Skeletal muscle tissue (tissue), 4 donors: ENCODE measurements around the gene ACVR1. TPM values are rescaled to one million over a fixed set of nuclear protein-coding genes. Genes with fewer than 3 reads are reported as not detected.

Source experiments
- H3K27ac ChIP-seq: one replicate; pipeline ENCODE4 v1.7.0; 2013; ENCODE audit warnings: mild to moderate bottlenecking, low read depth, low read length, inconsistent platforms
- H3K27me3 ChIP-seq, 3 donors: one replicate each; pipeline ENCODE4 v1.7.0; 2013; ENCODE audit warnings: low read length in 3 of 3; ENCODE audit not compliant: control insufficient read depth in 3 of 3, insufficient read depth in 3 of 3
- H3K36me3 ChIP-seq, 3 donors: one replicate each; pipeline ENCODE4 v1.7.0; 2013; ENCODE audit warnings: low read length in 3 of 3; ENCODE audit not compliant: control insufficient read depth in 3 of 3, insufficient read depth in 3 of 3
- H3K4me1 ChIP-seq, 3 donors: one replicate each; pipeline ENCODE4 v1.7.0; 2013; ENCODE audit warnings: low read length in 3 of 3, mild to moderate bottlenecking in 3 of 3; ENCODE audit not compliant: control insufficient read depth in 3 of 3, insufficient read depth in 3 of 3
- H3K4me3 ChIP-seq, 3 donors: one replicate each; pipeline ENCODE4 v1.7.0; 2013; ENCODE audit warnings: low read length in 3 of 3
- H3K9ac ChIP-seq, 3 donors: one replicate each; pipeline ENCODE4 v1.7.0; 2013; ENCODE audit warnings: low read length in 3 of 3, mild to moderate bottlenecking in 3 of 3, moderate library complexity in 2 of 3, low read depth in 1 of 3
- H3K9me3 ChIP-seq, 3 donors: one replicate each; pipeline ENCODE4 v1.7.0; 2013; ENCODE audit warnings: low read length in 3 of 3; ENCODE audit not compliant: control insufficient read depth in 3 of 3
- total RNA-seq: library from RNA; depleted of rRNA; stranded (reverse); fragments of >200 nt; gene quantifications from one replicate; pipeline ENCODE4 v1.2.3, GENCODE V29; 2014
- donor health status: Osteomylitis.

The ACVR1 gene
- total RNA-seq, 1 donor from 2014 or later, result 18.8 TPM

DNA sequence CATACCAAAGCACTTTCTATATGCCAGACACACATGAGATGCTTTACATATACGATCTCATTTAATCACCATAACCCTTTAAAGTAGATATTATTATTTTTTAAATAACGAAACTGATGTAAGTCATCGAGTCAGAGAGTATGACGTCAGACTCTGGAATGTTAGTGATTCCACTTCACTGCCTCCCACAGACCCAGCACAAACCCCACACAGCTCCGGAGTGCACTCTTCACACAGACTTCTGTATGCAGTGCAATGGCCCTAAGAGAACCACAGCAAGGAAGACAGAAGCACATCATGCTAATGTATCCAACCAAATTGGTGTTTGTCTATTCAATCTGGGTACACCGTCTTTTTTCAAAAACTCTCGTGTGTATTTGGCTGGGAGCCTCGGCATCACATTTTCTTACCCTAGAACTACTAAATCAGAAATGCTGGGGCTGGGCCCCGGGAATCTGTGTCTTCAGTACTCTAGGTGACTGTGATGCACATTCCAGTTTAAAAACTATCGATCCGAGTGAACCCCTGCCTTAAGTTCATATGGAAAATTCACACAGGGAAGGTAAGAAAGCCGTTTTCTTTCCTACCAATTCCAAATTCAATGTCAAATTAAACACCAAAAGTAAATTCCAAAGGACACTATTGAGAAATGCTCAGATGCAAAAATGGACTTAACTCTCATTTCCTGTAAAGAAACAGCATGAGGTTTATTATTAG lies 129.7 kb downstream of the ACVR1 start:
- Histone ChIP-seq H3K4me3 (no peak overlapping the region), H3K4me1 (peaks cover 10 to 60% (median 18%) of the 10 kb centered on the region in 3 donors), H3K27me3 (no peaks in the 10 kb centered on the region), H3K9me3 (no peaks in the 10 kb centered on the region), H3K9ac (no peak overlapping the region), H3K27ac (no peak overlapping the region), H3K36me3 (peaks cover 0 to 5% (median 5%) of the 10 kb centered on the region in 3 donors)

DNA sequence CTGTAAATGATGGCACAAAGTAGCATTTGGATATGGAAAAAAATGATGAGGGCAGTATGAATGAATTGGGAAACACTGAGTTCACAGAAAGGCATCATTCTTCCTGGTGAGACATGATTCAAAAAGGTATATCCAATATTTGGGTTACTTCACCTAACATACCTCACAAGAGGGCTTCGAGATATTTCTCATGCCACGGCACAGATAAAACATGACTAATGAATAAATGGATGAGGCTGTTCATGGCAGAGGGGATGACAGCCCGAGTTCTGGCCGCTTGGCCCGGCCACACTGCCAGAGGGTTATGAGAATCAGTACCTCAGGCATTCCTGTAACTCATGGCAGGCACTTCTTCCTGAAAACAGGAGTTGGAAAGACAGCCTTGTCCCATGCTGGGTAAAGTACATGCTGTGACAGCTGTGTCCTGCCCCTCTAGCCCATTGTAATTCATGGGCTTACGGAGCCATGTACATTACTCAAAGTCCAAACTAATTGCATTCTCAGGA lies 131.5 kb downstream of the ACVR1 start:
- Histone ChIP-seq H3K4me3 (no peak overlapping the region), H3K27ac (no peak overlapping the region), H3K4me1 (peaks cover 6 to 48% (median 13%) of the 10 kb centered on the region in 3 donors), H3K9ac (no peak overlapping the region), H3K27me3 (no peaks in the 10 kb centered on the region), H3K36me3 (peaks cover 0 to 5% (median 0%) of the 10 kb centered on the region in 3 donors), H3K9me3 (no peaks in the 10 kb centered on the region)

DNA sequence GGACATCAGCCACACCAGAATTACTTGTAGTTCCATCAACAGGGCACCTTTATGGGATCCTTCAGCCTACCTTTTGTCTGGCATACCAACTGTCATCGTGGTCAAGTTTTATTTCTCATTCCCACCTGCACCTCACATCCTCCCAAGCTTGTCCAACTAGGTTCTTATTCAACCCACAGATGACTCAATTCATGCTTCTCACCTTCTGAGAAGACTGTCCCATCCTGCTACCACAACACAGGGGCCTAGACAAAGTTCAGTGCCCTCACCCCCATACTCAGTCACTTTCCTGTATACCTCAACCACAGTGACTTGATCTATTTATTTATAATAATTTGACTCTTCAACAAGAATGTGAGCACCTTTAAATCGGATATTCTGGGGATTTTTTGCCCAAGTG lies 133.1 kb downstream of the ACVR1 start:
- Histone ChIP-seq H3K36me3 (peaks cover 0 to 11% (median 3%) of the 10 kb centered on the region in 3 donors), H3K9me3 (no peaks in the 10 kb centered on the region), H3K27ac (peak overlapping the region; percentile 78), H3K4me1 (peaks cover 3 to 36% (median 7%) of the 10 kb centered on the region in 3 donors), H3K4me3 (no peak overlapping the region), H3K9ac (no peak overlapping the region), H3K27me3 (no peaks in the 10 kb centered on the region)

DNA sequence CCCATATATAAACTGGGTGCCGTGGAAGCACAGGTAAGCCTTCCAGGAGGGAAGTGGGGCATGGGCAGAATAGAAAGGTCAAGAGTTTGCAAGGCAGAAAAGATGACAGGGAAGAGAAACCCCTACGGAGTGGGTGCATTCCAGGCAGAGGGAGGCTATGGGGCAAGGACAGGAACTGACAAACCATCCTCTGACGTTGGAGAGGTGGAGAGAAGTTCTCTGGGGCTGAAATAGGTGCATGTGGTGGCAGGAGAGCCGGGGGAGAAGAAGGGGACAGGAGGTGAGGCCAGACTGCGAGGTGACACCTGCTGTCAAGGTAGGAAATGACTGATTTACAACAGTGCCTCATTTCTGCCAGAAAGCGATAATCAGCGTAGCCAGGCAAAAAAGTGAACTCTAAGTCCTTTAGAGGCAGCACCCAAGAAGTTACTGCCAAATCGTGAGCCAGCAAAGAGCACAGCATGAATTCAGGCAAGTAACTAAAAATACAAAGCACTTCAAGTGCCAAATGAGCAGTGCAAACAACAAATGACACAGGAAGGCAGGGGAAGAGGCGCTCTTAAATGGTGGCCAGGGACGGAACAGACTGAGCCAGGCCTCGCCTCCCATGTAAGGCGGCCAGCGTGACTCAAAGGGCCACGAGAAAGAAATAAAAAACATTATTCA lies 134.2 kb downstream of the ACVR1 start:
- Histone ChIP-seq H3K36me3 (peaks cover 7 to 21% (median 9%) of the 10 kb centered on the region in 3 donors), H3K27me3 (no peaks in the 10 kb centered on the region), H3K27ac (peak overlapping the region; percentile 78), H3K9me3 (no peaks in the 10 kb centered on the region), H3K4me3 (peak overlapping the region in 2 of 3 donors; percentile 3 to 59), H3K9ac (peak overlapping the region in 2 of 3 donors; percentile 35 to 50), H3K4me1 (peaks cover 3 to 31% (median 6%) of the 10 kb centered on the region in 3 donors)

DNA sequence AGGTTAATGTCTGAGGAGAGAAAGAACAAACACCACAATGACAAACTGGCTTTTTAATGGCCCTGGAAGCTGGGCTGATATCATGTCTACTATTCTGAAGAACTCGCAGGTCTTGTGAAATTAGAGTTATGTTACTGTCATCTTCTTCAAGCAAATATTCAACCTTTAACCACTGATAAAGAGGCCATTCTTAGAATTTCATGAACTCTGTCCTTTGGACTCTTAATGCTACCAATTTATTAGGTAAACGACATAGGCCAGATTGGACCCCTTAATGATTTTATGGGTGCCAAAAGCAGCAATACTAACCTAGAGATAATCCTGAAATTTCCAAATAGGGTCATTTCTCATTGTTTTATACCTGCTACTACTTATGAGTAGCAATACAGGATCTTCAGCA lies 138.5 kb downstream of the ACVR1 start:
- Histone ChIP-seq H3K9ac (no peak overlapping the region), H3K27ac (no peak overlapping the region), H3K36me3 (peaks cover 7 to 52% (median 43%) of the 10 kb centered on the region in 3 donors)

DNA sequence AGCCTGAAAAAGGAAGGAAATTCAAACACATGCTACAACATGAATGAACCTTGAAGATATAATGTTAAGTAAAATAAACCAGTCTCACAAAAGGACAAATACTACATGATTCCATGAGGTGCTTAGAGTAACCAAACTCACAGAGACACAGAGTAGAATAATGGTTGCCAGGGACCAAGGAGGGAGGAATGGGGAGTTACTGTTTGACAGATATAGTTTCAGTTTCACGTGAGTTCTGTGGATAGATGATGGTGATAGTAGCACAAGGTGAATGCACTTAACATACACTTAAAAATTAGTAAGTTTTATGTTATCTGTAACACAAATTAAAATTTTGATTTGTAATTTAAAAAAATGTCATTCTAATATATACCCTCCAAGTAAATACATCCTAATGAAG lies 140.6 kb downstream of the ACVR1 start:
- Histone ChIP-seq H3K9me3 (no peaks in the 10 kb centered on the region), H3K4me1 (no peaks in the 10 kb centered on the region), H3K4me3 (no peak overlapping the region), H3K9ac (no peak overlapping the region), H3K27me3 (no peaks in the 10 kb centered on the region), H3K36me3 (peaks cover 9 to 50% (median 43%) of the 10 kb centered on the region in 3 donors), H3K27ac (no peak overlapping the region)

More for the DNA sequence above, 138.5 kb downstream of the ACVR1 start:
- no peak overlapping the region for H3K4me3 ChIP-seq
- H3K27me3 ChIP-seq, result no peaks in the 10 kb centered on the region
- H3K9me3 ChIP-seq, result no peaks in the 10 kb centered on the region
- peaks cover 0 to 10% (median 6%) of the 10 kb centered on the region in 3 donors for H3K4me1 ChIP-seq

DNA sequence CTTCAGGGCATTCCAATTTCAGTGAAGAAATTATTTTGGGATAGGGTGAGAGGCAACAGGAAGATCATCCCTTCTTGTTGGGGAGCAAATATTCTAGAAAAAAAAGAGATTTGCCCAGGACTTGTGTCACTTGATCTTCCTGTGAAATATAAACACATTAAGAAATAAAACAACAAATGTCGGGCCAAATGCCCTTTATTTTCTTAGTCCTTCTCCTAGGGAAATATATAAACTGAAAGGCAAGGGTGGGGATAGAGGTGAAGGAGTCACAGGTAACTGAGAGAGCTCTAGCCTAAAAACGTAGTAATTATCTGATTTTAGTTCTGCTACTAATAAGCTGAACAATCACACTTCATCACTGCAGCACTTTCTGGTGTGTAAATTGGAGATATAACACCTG lies 142.9 kb downstream of the ACVR1 start:
- Histone ChIP-seq H3K36me3 (peaks cover 8 to 46% (median 43%) of the 10 kb centered on the region in 3 donors), H3K4me3 (no peak overlapping the region)

DNA sequence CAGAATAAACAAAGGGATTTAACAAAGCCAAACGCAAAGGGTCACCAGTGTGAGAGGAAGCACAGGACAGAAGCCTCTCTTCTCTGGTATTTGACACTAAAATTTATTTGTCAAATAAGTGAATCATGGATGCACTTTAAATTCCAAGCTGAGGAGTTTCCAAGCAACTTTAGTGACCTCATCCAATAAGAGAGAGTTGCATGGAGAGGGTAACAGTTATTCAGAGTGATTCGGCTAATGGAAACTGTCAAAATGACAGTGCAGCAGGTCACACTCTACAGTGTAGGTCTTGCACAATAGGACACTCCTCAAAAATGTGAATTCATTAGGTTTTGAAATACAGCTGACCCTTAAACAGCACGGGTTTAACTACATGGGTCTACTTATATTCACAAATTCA lies 143.5 kb downstream of the ACVR1 start:
- Histone ChIP-seq H3K36me3 (peaks cover 6 to 40% (median 40%) of the 10 kb centered on the region in 3 donors), H3K27ac (no peak overlapping the region)

More for the DNA sequence above, 142.9 kb downstream of the ACVR1 start:
- Histone ChIP-seq H3K9ac (no peak overlapping the region), H3K9me3 (no peaks in the 10 kb centered on the region), H3K27ac (no peak overlapping the region), H3K4me1 (no peaks in the 10 kb centered on the region), H3K27me3 (no peaks in the 10 kb centered on the region)

DNA sequence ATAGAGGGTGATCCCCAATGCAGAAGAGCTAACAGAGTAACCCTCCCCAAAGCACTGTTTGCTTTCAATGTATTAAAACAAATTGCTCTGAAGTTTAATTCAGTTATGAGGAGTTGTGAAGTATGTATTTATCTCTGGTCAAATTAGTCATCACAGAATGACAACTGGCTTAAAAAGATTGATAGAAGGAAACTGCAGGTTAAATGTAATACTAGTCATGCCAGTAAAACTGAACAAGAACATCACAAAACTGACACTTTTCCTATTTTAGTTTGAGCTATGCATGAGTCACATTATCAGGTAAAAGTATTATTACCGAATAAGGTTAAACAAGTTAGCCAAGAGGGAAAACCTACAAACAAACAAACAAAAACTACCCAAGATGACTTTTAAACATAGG lies 148.4 kb downstream of the ACVR1 start:
- Histone ChIP-seq H3K27ac (no peak overlapping the region), H3K9me3 (peaks cover 0 to 6% (median 5%) of the 10 kb centered on the region in 3 donors), H3K36me3 (peaks cover 0 to 11% (median 2%) of the 10 kb centered on the region in 3 donors), H3K4me3 (no peak overlapping the region), H3K27me3 (no peaks in the 10 kb centered on the region), H3K4me1 (no peaks in the 10 kb centered on the region), H3K9ac (no peak overlapping the region)

More for the DNA sequence above, 143.5 kb downstream of the ACVR1 start:
- Histone ChIP-seq H3K4me1 (no peaks in the 10 kb centered on the region), H3K4me3 (no peak overlapping the region), H3K27me3 (no peaks in the 10 kb centered on the region), H3K9ac (no peak overlapping the region), H3K9me3 (no peaks in the 10 kb centered on the region)

DNA sequence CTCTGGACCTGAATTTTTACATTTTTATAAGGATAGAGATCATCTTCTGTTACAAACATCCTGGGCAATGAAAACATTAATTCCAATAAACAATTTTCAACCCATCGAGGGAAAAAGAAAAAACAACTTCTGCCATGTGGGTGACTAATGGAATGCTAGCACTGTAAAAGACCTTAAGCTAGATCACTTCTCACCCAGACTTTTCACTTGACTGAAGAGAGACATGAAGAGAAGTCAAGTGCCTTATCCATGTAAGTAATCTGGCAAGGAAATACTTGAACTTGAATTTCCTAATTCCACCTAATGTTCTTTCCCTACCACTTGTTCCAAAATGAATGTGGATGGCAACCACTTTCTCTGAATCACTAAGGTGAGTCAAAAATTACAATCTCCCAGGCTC lies 149.2 kb downstream of the ACVR1 start:
- Histone ChIP-seq H3K9ac (no peak overlapping the region), H3K36me3 (peaks cover 0 to 11% (median 0%) of the 10 kb centered on the region in 3 donors), H3K9me3 (peaks cover 0 to 6% (median 5%) of the 10 kb centered on the region in 3 donors), H3K4me3 (no peak overlapping the region), H3K27me3 (no peaks in the 10 kb centered on the region), H3K27ac (no peak overlapping the region), H3K4me1 (no peaks in the 10 kb centered on the region)
